SK-N-SH (cell line): ENCODE measurements around the gene SMC1B. TPM values are rescaled to one million over a fixed set of nuclear protein-coding genes. Genes with fewer than 3 reads are reported as not detected.

ENCODE experiments used
- CTCF ChIA-PET: fragments of 300-600, 350-600 bp; formaldehyde crosslinking; extraction: SDS; loops from one replicate; lab custom pipeline; 2021; lab: Yijun Ruan, JAX
- POLR2A ChIA-PET: fragments of 350-600 bp; sonication (Branson Sonifier 250); formaldehyde crosslinking; extraction: SDS; loops from one replicate; lab custom pipeline; 2020; ENCODE audit warnings: antibody characterized with exemption, inconsistent platforms; lab: Yijun Ruan, JAX
- DNase-seq: peaks from one replicate; pipeline ENCODE4 v3.0.0; 2012
- H2AFZ ChIP-seq: fragments of 200-600 bp; sonication (generic); 2 replicates; pipeline ENCODE4 v1.8.1; 2016; ENCODE audit warnings: antibody characterized with exemption, mild to moderate bottlenecking, low read depth
- H3F3A ChIP-seq: fragments of 200-600 bp; sonication (generic); replicated peaks from 2 replicates; pipeline ENCODE3; 2016; ENCODE audit warnings: antibody characterized with exemption, mild to moderate bottlenecking; ENCODE audit not compliant: insufficient read depth
- H3K27ac ChIP-seq, 2 experiments: fragments of 200-500 bp in 1 of 2; fragments of 200-600 bp in 1 of 2; sonication (Bioruptor generic) in 1 of 2; sonication (generic), shearing (Covaris generic) in 1 of 2; 2 replicates each; pipeline versions ENCODE4 v1.5.1 to v1.6.1; 2014 to 2016; ENCODE audit warnings: low read depth in 2 of 2, inconsistent platforms in 1 of 2, low read length in 1 of 2, mild to moderate bottlenecking in 1 of 2, mixed read lengths in 1 of 2
- H3K27me3 ChIP-seq: fragments of 200-600 bp; sonication (generic), shearing (Covaris generic); 2 replicates; pipeline ENCODE4 v1.6.1; 2016; ENCODE audit warnings: mixed run types; ENCODE audit not compliant: insufficient read depth
- H3K36me3 ChIP-seq, 2 experiments: fragments of 200-500 bp in 1 of 2; fragments of 200-600 bp in 1 of 2; sonication (Bioruptor generic) in 1 of 2; sonication (generic) in 1 of 2; replicated peaks in 1 of 2; 2 replicates each; pipeline versions ENCODE3 to v1.5.1; 2014 to 2016; ENCODE audit warnings: low read length in 1 of 2, mild to moderate bottlenecking in 1 of 2; ENCODE audit not compliant: insufficient read depth in 2 of 2, control insufficient read depth in 1 of 2
- H3K4me1 ChIP-seq, 2 experiments: fragments of 200-500 bp in 1 of 2; fragments of 200-600 bp in 1 of 2; sonication (Bioruptor generic) in 1 of 2; sonication (generic), shearing (Covaris generic) in 1 of 2; 2 replicates each; pipeline versions ENCODE4 v1.5.1 to v1.6.1; 2014 to 2016; ENCODE audit warnings: low read depth in 1 of 2, low read length in 1 of 2, mixed run types in 1 of 2; ENCODE audit not compliant: insufficient read depth in 2 of 2, control insufficient read depth in 1 of 2
- H3K4me2 ChIP-seq: fragments of 200-600 bp; sonication (generic), shearing (Covaris generic); 2 replicates; pipeline ENCODE4 v1.6.1; 2017; ENCODE audit warnings: mixed run types
- H3K4me3 ChIP-seq, 2 experiments: fragments of 200-500 bp in 1 of 2; fragments of 200-600 bp in 1 of 2; sonication (Bioruptor generic) in 1 of 2; sonication (generic), shearing (Covaris generic) in 1 of 2; 2 replicates each; pipeline versions ENCODE4 v1.5.1 to v1.8.1; 2014 to 2016; ENCODE audit warnings: low read depth in 2 of 2, inconsistent platforms in 1 of 2, low read length in 1 of 2, mild to moderate bottlenecking in 1 of 2, mixed read lengths in 1 of 2, moderate library complexity in 1 of 2
- H3K79me2 ChIP-seq: fragments of 200-600 bp; sonication (generic); 2 replicates; pipeline ENCODE4 v1.8.1; 2017; ENCODE audit warnings: mild to moderate bottlenecking; ENCODE audit not compliant: insufficient read depth
- H3K9ac ChIP-seq: fragments of 200-600 bp; sonication (generic); 2 replicates; pipeline ENCODE4 v1.6.1; 2017; ENCODE audit warnings: mixed run types
- H3K9me2 ChIP-seq: fragments of 200-600 bp; sonication (generic); 2 replicates; pipeline ENCODE4 v1.6.1; 2017; ENCODE audit warnings: mixed run types
- H3K9me3 ChIP-seq: fragments of 200-600 bp; sonication (generic); 2 replicates; pipeline ENCODE4 v1.6.1; 2017; ENCODE audit warnings: mixed run types, mild to moderate bottlenecking, moderate library complexity
- H4K20me1 ChIP-seq: fragments of 200-600 bp; sonication (generic); 2 replicates; pipeline ENCODE4 v1.6.1; 2017; ENCODE audit warnings: mild to moderate bottlenecking, mixed run types; ENCODE audit not compliant: insufficient read depth
- CHD2 ChIP-seq: fragments of 150-350 bp; IDR thresholded peaks from 2 replicates; pipeline ENCODE4 v1.6.1; 2018; ENCODE audit warnings: low read length; ENCODE audit not compliant: partially characterized antibody
- CTCF ChIP-seq: fragments of 200-600 bp; sonication (generic); IDR thresholded peaks from 2 replicates; pipeline ENCODE4 v1.6.1; 2017; ENCODE audit warnings: antibody characterized with exemption, mild to moderate bottlenecking, moderate library complexity
- ELF1 ChIP-seq: IDR thresholded peaks from 2 replicates; pipeline ENCODE4 v1.4.0; 2012
- EP300 ChIP-seq, 2 experiments: IDR thresholded peaks; 2 replicates each; pipeline versions ENCODE4 v1.4.0 to v1.6.1; 2012; ENCODE audit warnings: borderline replicate concordance in 1 of 2, low read depth in 1 of 2, low read length in 1 of 2
- FOXJ3 ChIP-seq: sonication (generic); formaldehyde crosslinking; IDR thresholded peaks from 2 replicates; pipeline ENCODE4 v1.5.1; 2020; ENCODE audit warnings: mild to moderate bottlenecking, missing genetic modification reagents
- FOXM1 ChIP-seq: IDR thresholded peaks from 2 replicates; pipeline ENCODE4 v1.4.0; 2012; ENCODE audit warnings: low read depth, mild to moderate bottlenecking
- GATA2 ChIP-seq: sonication (generic); formaldehyde crosslinking; IDR thresholded peaks from 2 replicates; pipeline ENCODE4 v1.5.0; 2020; ENCODE audit warnings: mild to moderate bottlenecking, missing genetic modification reagents
- IRF3 ChIP-seq: fragments of 150-350 bp; IDR thresholded peaks from 2 replicates; pipeline ENCODE4 v1.6.1; 2016; ENCODE audit warnings: mild to moderate bottlenecking, low read depth, low read length
- MAX ChIP-seq: IDR thresholded peaks from 2 replicates; pipeline ENCODE4 v1.4.0; 2012; ENCODE audit warnings: low read depth
- MEF2A ChIP-seq: IDR thresholded peaks from 2 replicates; pipeline ENCODE4 v1.4.0; 2012; ENCODE audit warnings: low read depth, borderline replicate concordance
- MXI1 ChIP-seq: IDR thresholded peaks from 2 replicates; pipeline ENCODE4 v1.6.1; 2012; ENCODE audit warnings: mild to moderate bottlenecking, low read depth, low read length, improper control_type of control experiment
- NRF1 ChIP-seq: IDR thresholded peaks from 2 replicates; pipeline ENCODE4 v1.6.1; 2012; ENCODE audit warnings: low read depth, mild to moderate bottlenecking, low read length
- REST ChIP-seq: IDR thresholded peaks from 2 replicates; pipeline ENCODE4 v1.6.1; 2012; ENCODE audit warnings: mild to moderate bottlenecking, low read depth, low read length, moderate library complexity
- USF1 ChIP-seq: IDR thresholded peaks from 2 replicates; pipeline ENCODE4 v1.4.0; 2012; ENCODE audit warnings: low read depth, borderline replicate concordance
- YY1 ChIP-seq: IDR thresholded peaks from 2 replicates; pipeline ENCODE4 v1.4.0; 2012; ENCODE audit warnings: low read depth, mild to moderate bottlenecking
- ZBTB33 ChIP-seq: IDR thresholded peaks from 2 replicates; pipeline ENCODE4 v1.4.0; 2012; ENCODE audit warnings: low read depth, borderline replicate concordance
- WGBS: methylation state at CpG from one replicate; pipeline ENCODE4 v1.1.6; 2017; ENCODE audit warnings: low lambda C conversion rate; 5-methylcytosine and 5-hydroxymethylcytosine counted together
- polyA plus RNA-seq, 3 experiments: library from polyadenylated mRNA; depleted of rRNA; stranded (reverse); fragments of >200 nt; gene quantifications; 2 replicates each; pipeline ENCODE4 v1.2.3, GENCODE V29; 2012

SMC1B gene
- polyA plus RNA-seq, 1 of the 3 experiments (the other 2 are of a cell fraction), result not detected

- Histone ChIP-seq H2AFZ (no peak overlapping the region), H3K27me3 (peaks cover 5% of the 10 kb centered on the region; the same call in 1 of the 2 replicates), H3K4me3 (no peak overlapping the region), H3K79me2 (no peaks in the 10 kb centered on the region), H3K4me1 (no peaks in the 10 kb centered on the region), H3K27ac (no peak overlapping the region), H3K9me2 (no peaks in the 10 kb centered on the region), H3F3A (no peaks in the 10 kb centered on the region), H3K9ac (no peak overlapping the region), H4K20me1 (no peaks in the 10 kb centered on the region), H3K9me3 (no peaks in the 10 kb centered on the region), H3K36me3 (no peaks in the 10 kb centered on the region), H3K4me2 (no peak overlapping the region)
- 84% methylated on average over 13 of the region's 14 CpGs for WGBS
- ChIA-PET CTCF (interaction anchor here (0.7 kb wide), 1 partner anchor 107 kb away, joined by 3 read pairs; no protein-coding TSS in a partner anchor), POLR2A (no interaction called here)
- DNase-seq, result no peak
- no peak for TF ChIP-seq YY1
- no peak for TF ChIP-seq ZBTB33
- TF ChIP-seq CHD2, result no peak
- no peak for TF ChIP-seq REST
- TF ChIP-seq FOXJ3 (CRISPR knock-in tag), result no peak
Observed at GRCh38 chr22:45424241-45424731, 10.9 kb upstream of the SMC1B start.

- ChIA-PET POLR2A (no interaction called here), CTCF (interaction anchor here (0.7 to 2.6 kb wide), 2 partner anchors 106 to 130 kb away, joined by 3 to 9 read pairs; no protein-coding TSS in a partner anchor)
- Histone ChIP-seq H3K4me2 (no peak overlapping the region), H3K27ac (no peak overlapping the region), H3K9me2 (no peaks in the 10 kb centered on the region), H3K4me1 (no peaks in the 10 kb centered on the region), H3K27me3 (peaks cover 5% of the 10 kb centered on the region; the same call in 1 of the 2 replicates), H3F3A (no peaks in the 10 kb centered on the region), H3K4me3 (no peak overlapping the region), H3K9me3 (no peaks in the 10 kb centered on the region), H3K36me3 (no peaks in the 10 kb centered on the region), H2AFZ (no peak overlapping the region), H3K9ac (no peak overlapping the region), H3K79me2 (no peaks in the 10 kb centered on the region), H4K20me1 (no peaks in the 10 kb centered on the region)
- no peak for DNase-seq
- no peak for TF ChIP-seq MAX
- no peak for TF ChIP-seq ELF1
- no peak for TF ChIP-seq FOXM1
- TF ChIP-seq CTCF, result no peak
- no peak for TF ChIP-seq CHD2
- no peak for TF ChIP-seq IRF3
- no peak for TF ChIP-seq NRF1
- TF ChIP-seq GATA2 (CRISPR knock-in tag), result no peak
- no peak for TF ChIP-seq EP300 (IDR thresholded peaks at IDR 0.05; ENCODE audit: borderline replicate concordance in 1 of 2, low read depth in 1 of 2, low read length in 1 of 2)
- no peak for TF ChIP-seq MEF2A
- TF ChIP-seq MXI1, result no peak
- TF ChIP-seq USF1, result no peak
- 37% methylated on average over 4 of the region's 4 CpGs for WGBS
Observed at GRCh38 chr22:45423524-45423923, 10.1 kb upstream of the SMC1B start.
